Stomach (tissue), 4 donors: ENCODE results near the gene EPB41L3.

Source experiments
- EP300 ChIP-seq: sonication (generic); formaldehyde crosslinking; IDR thresholded peaks from one replicate; pipeline ENCODE4 v1.6.1; 2017; ENCODE audit warnings: antibody characterized with exemption
- POLR2A ChIP-seq, 4 donors: fragments of 450-650 bp; IDR thresholded peaks; one replicate each; pipeline ENCODE4 v1.6.1; 2016; ENCODE audit warnings: antibody characterized with exemption in 4 of 4, control low read depth in 2 of 4, mild to moderate bottlenecking in 1 of 4, moderate library complexity in 1 of 4
- POLR2AphosphoS5 ChIP-seq, 3 donors: sonication (generic); formaldehyde crosslinking; IDR thresholded peaks; one replicate each; pipeline ENCODE4 v1.6.1; 2016; ENCODE audit warnings: antibody characterized with exemption in 3 of 3
- TF ChIP-seq, protein P1 (sequence below), 7 experiments: fragments of 450-650 bp in 4 of 7; fragments of 200-600 bp in 3 of 7; sonication (generic) in 3 of 7; IDR thresholded peaks; one replicate each; pipeline ENCODE4 v1.5.1; 2016 to 2019; ENCODE audit warnings: antibody characterized with exemption in 7 of 7, control low read depth in 2 of 7, mild to moderate bottlenecking in 1 of 7

DNA sequence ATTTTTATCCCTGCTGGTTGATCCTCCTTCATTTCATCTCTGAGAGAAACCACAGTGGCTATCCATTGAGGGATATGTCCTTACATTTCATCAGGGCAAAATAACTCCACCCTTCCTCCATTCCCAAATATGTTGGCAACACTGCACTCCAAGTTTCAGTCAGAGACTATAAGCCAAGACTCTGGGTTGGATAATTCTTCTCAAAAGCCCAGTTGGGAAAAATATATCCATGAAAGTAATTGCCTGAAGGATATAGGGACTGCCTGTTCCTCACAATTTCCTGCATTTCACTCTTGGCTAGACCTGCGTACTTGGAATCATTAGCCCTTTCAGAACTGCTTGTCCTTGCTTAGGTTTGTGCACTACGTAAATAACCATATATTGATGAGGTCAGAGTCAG is 27.9 kb upstream of the EPB41L3 start:
- TF ChIP-seq, protein P1, sequence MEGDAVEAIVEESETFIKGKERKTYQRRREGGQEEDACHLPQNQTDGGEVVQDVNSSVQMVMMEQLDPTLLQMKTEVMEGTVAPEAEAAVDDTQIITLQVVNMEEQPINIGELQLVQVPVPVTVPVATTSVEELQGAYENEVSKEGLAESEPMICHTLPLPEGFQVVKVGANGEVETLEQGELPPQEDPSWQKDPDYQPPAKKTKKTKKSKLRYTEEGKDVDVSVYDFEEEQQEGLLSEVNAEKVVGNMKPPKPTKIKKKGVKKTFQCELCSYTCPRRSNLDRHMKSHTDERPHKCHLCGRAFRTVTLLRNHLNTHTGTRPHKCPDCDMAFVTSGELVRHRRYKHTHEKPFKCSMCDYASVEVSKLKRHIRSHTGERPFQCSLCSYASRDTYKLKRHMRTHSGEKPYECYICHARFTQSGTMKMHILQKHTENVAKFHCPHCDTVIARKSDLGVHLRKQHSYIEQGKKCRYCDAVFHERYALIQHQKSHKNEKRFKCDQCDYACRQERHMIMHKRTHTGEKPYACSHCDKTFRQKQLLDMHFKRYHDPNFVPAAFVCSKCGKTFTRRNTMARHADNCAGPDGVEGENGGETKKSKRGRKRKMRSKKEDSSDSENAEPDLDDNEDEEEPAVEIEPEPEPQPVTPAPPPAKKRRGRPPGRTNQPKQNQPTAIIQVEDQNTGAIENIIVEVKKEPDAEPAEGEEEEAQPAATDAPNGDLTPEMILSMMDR (IDR thresholded peaks at IDR 0.05) = no peak
- no peak for TF ChIP-seq POLR2AphosphoS5 (IDR thresholded peaks at IDR 0.05)
- no peak for TF ChIP-seq POLR2A (IDR thresholded peaks at IDR 0.05)
- no peak for TF ChIP-seq EP300
